ENCODE data around the gene ATP2C2.

DNA sequence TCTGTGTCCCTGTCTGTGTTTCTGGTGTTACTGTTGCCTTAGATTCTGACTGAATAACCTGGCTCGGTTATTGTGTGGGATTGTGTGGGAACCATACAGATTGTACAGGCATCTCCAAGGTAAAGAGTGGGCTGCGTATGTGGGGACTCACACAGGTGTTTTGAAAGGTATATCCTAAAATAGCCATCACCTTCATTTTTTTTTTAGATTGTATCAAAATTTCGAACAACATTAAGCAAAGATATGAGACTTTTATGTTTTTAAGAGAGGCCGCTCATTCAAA is 53.5 kb downstream of the ATP2C2 start:
- TF ChIP-seq, protein P1, sequence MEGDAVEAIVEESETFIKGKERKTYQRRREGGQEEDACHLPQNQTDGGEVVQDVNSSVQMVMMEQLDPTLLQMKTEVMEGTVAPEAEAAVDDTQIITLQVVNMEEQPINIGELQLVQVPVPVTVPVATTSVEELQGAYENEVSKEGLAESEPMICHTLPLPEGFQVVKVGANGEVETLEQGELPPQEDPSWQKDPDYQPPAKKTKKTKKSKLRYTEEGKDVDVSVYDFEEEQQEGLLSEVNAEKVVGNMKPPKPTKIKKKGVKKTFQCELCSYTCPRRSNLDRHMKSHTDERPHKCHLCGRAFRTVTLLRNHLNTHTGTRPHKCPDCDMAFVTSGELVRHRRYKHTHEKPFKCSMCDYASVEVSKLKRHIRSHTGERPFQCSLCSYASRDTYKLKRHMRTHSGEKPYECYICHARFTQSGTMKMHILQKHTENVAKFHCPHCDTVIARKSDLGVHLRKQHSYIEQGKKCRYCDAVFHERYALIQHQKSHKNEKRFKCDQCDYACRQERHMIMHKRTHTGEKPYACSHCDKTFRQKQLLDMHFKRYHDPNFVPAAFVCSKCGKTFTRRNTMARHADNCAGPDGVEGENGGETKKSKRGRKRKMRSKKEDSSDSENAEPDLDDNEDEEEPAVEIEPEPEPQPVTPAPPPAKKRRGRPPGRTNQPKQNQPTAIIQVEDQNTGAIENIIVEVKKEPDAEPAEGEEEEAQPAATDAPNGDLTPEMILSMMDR (IDR thresholded peaks at IDR 0.05), result no peak
- no peak for TF ChIP-seq POLR2A (IDR thresholded peaks at IDR 0.05)

All from right lobe of liver (tissue), 4 donors.